ENCODE measurements around the gene IFI16. TPM values are rescaled to one million over a fixed set of nuclear protein-coding genes. Genes with fewer than 3 reads are reported as not detected.
A peak's percentile ranks its signal among the peaks of the same experiment; 100 is the strongest.

IFI16 gene
- total RNA-seq, 1 experiment from 2014 or later, result 139 TPM

DNA sequence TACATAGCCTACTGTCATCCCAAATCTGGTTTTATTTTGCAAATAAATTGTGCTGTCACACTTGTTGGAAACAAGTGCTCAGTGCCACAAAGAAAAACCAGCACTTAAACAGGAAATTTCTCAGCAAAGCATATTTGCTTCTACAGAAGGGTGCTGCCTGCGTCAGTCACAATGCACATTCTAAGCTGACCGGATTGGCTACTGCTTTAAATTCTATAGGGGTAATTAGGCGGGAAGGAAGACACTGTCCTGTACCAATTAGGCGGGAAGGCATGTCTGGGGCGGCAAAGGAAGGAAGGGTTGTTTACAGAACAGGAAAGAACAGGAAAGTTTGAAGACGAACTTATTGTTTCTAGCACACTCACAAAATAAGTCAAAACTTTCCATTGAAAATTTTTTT lies 2.8 kb downstream of the IFI16 start:
- no TSS peak for BruUV-seq (replicated peaks)
- Mint-ChIP-seq H3K4me3 (ENCODE audit: unreplicated experiment) (peak overlapping the region; percentile 88), H3K4me1 (ENCODE audit: insufficient read depth, unreplicated experiment) (peaks cover 67% of the 10 kb centered on the region), H3K36me3 (ENCODE audit: insufficient read depth, unreplicated experiment) (peaks cover 60% of the 10 kb centered on the region), H3K9me3 (ENCODE audit: unreplicated experiment) (peaks cover 10% of the 10 kb centered on the region), H3K27me3 (ENCODE audit: insufficient read depth, unreplicated experiment) (no peaks in the 10 kb centered on the region), H3K27ac (ENCODE audit: low read depth, unreplicated experiment) (peak overlapping the region; percentile 69)
- CTCF ChIA-PET, result interaction anchor here (0.7 kb wide), 2 partner anchors 45 to 1005 kb away, joined by 3 to 4 read pairs; no protein-coding TSS in a partner anchor
- intact Hi-C loops (cut with micrococcal nuclease), result no loop called here
- POLR2A ChIA-PET, result interaction anchor here (0.6 to 3.1 kb wide), 7 partner anchors 10 to 769 kb away, joined by 3 to 16 read pairs (median 5); a partner anchor contains a TSS
- TF ChIP-seq, protein P1, sequence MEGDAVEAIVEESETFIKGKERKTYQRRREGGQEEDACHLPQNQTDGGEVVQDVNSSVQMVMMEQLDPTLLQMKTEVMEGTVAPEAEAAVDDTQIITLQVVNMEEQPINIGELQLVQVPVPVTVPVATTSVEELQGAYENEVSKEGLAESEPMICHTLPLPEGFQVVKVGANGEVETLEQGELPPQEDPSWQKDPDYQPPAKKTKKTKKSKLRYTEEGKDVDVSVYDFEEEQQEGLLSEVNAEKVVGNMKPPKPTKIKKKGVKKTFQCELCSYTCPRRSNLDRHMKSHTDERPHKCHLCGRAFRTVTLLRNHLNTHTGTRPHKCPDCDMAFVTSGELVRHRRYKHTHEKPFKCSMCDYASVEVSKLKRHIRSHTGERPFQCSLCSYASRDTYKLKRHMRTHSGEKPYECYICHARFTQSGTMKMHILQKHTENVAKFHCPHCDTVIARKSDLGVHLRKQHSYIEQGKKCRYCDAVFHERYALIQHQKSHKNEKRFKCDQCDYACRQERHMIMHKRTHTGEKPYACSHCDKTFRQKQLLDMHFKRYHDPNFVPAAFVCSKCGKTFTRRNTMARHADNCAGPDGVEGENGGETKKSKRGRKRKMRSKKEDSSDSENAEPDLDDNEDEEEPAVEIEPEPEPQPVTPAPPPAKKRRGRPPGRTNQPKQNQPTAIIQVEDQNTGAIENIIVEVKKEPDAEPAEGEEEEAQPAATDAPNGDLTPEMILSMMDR (IDR thresholded peaks at IDR 0.05; ENCODE audit: unreplicated experiment), result no peak
- peak; percentile 77 for DNase-seq (ENCODE audit: unreplicated experiment)

DNA sequence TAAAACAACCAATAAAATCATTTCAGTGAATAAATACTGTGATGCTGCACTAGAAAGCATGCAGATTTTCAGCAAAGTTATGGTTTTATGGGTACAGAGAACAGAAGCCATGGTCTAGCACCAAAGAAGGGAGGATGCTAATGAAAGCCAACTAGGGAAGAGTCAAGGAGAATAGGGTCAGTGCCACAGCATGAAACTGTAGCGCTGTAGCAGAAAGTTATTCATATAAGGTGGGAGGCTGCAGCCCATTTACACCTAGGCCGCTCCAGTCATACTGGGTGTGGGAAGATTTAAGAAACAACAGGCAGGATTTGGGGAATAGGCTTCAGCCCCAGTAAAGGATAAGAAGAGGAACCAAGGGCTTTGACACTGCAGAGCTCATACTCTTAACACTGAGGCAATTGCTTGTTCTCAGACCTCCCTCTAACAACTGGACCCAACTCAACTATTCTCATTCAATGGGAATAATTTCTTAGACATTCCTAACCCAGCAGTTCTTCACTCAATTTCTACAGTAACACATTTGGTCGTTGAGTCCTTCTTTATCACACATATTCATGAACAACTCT lies 4.4 kb downstream of the IFI16 start:
- H3K9me3 Mint-ChIP-seq (ENCODE audit: unreplicated experiment), result peaks cover 10% of the 10 kb centered on the region
- ChIA-PET CTCF (interaction anchor here (0.9 to 1.0 kb wide), 2 partner anchors 54 to 74 kb away, joined by 3 read pairs; no protein-coding TSS in a partner anchor), POLR2A (interaction anchor here (1.2 to 3.1 kb wide), 2 partner anchors 13 to 22 kb away, joined by 3 to 16 read pairs; no protein-coding TSS in a partner anchor)
- peak overlapping the region; percentile 88 for H3K4me3 Mint-ChIP-seq (ENCODE audit: unreplicated experiment)
- no peak for DNase-seq (ENCODE audit: unreplicated experiment)
- intact Hi-C loops (cut with micrococcal nuclease), result no loop called here
- TF ChIP-seq, protein P1 (IDR thresholded peaks at IDR 0.05; ENCODE audit: unreplicated experiment), result no peak
- peaks cover 76% of the 10 kb centered on the region for H3K36me3 Mint-ChIP-seq (ENCODE audit: insufficient read depth, unreplicated experiment)
- peak overlapping the region; percentile 95 for H3K27ac Mint-ChIP-seq (ENCODE audit: low read depth, unreplicated experiment)
- no TSS peak for BruUV-seq (replicated peaks)
- no peaks in the 10 kb centered on the region for H3K27me3 Mint-ChIP-seq (ENCODE audit: insufficient read depth, unreplicated experiment)
- H3K4me1 Mint-ChIP-seq (ENCODE audit: insufficient read depth, unreplicated experiment), result peaks cover 66% of the 10 kb centered on the region

- Mint-ChIP-seq H3K4me1 (ENCODE audit: insufficient read depth, unreplicated experiment) (peaks cover 64% of the 10 kb centered on the region), H3K36me3 (ENCODE audit: insufficient read depth, unreplicated experiment) (peaks cover 83% of the 10 kb centered on the region), H3K27me3 (ENCODE audit: insufficient read depth, unreplicated experiment) (no peaks in the 10 kb centered on the region), H3K9me3 (ENCODE audit: unreplicated experiment) (peaks cover 10% of the 10 kb centered on the region), H3K27ac (ENCODE audit: low read depth, unreplicated experiment) (peak overlapping the region; percentile 95), H3K4me3 (ENCODE audit: unreplicated experiment) (peak overlapping the region; percentile 88)
- CTCF ChIA-PET, result interaction anchor here (0.5 to 1.5 kb wide), 4 partner anchors 17 to 1036 kb away, joined by 3 to 5 read pairs (median 3); no protein-coding TSS in a partner anchor
- DNase-seq (ENCODE audit: unreplicated experiment), result peak; percentile 29
- intact Hi-C loops (cut with micrococcal nuclease), result no loop called here
- POLR2A ChIA-PET, result interaction anchor here (0.7 to 3.1 kb wide), 2 partner anchors 14 to 1016 kb away, joined by 3 to 16 read pairs; no protein-coding TSS in a partner anchor
- TF ChIP-seq, protein P1 (IDR thresholded peaks at IDR 0.05; ENCODE audit: unreplicated experiment), result no peak
- BruUV-seq (replicated peaks), result TSS peak; percentile 84
Measured at GRCh38 chr1:159014851-159015250, 5.1 kb downstream of the IFI16 start.

DNA sequence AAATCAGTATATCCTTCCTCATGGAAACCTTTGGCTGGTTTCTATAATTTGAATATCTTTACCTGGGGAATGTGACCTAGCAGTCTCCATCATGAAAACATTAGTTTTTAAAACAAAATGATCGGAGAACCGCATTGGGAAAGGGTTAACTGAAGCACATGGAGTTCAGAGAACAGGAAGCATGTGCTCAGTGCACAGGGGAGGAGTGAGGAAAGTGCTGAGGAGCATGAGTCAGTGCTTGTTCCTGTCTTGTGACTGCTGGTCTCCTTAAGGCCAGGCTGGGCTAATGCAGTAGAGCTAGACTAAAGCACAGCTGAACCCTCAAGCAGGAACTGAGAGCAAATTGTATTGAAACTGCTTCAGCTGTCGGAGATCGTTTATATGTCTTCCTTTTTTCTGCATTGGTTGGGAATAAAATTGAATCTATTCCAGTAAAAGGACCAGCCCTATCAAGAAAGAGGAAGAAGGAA lies 5.8 kb downstream of the IFI16 start:
- peaks cover 10% of the 10 kb centered on the region for H3K9me3 Mint-ChIP-seq (ENCODE audit: unreplicated experiment)
- CTCF ChIA-PET, result interaction anchor here (0.5 to 1.5 kb wide), 3 partner anchors 17 to 1037 kb away, joined by 3 to 5 read pairs (median 3); no protein-coding TSS in a partner anchor
- peak overlapping the region; percentile 88 for H3K4me3 Mint-ChIP-seq (ENCODE audit: unreplicated experiment)
- DNase-seq (ENCODE audit: unreplicated experiment), result peak; percentile 96
- H3K27me3 Mint-ChIP-seq (ENCODE audit: insufficient read depth, unreplicated experiment), result no peaks in the 10 kb centered on the region
- TF ChIP-seq, protein P1 (IDR thresholded peaks at IDR 0.05; ENCODE audit: unreplicated experiment), result no peak
- intact Hi-C loops (cut with micrococcal nuclease), result no loop called here
- peaks cover 69% of the 10 kb centered on the region for H3K4me1 Mint-ChIP-seq (ENCODE audit: insufficient read depth, unreplicated experiment)
- H3K36me3 Mint-ChIP-seq (ENCODE audit: insufficient read depth, unreplicated experiment), result peaks cover 86% of the 10 kb centered on the region
- BruUV-seq (replicated peaks), result no TSS peak
- peak overlapping the region; percentile 95 for H3K27ac Mint-ChIP-seq (ENCODE audit: low read depth, unreplicated experiment)
- POLR2A ChIA-PET, result interaction anchor here (0.6 to 2.7 kb wide), 6 partner anchors 14 to 1242 kb away, joined by 3 to 14 read pairs (median 4); no protein-coding TSS in a partner anchor

All from MCF 10A (cell line).